T47D (cell line): ENCODE results near the gene ABCB7.
"Not testable (repeated sequence)": the region's sequence is repeated elsewhere in the genome, so short reads cannot be mapped to it uniquely, and the experiment has no call there.

ENCODE experiments used
- DNase-seq, 2 experiments: peaks; one replicate each; pipeline versions ENCODE4 v3.0.0 to v3.0.0-alpha.2; 2011 to 2012; ENCODE audit warnings: low read depth in 1 of 2, low spot score in 1 of 2
- JUND ChIP-seq: IDR thresholded peaks from 2 replicates; pipeline ENCODE4 v1.6.1; 2012; ENCODE audit warnings: low read depth
- in situ Hi-C: cut with HindIII; loops from 2 replicates; pipeline ENCODE4 v1.10.0; 2016; ENCODE audit warnings: low sequenced_read_pairs, low pct_unique_long_range_greater_than_20kb

Gene ABCB7

DNA sequence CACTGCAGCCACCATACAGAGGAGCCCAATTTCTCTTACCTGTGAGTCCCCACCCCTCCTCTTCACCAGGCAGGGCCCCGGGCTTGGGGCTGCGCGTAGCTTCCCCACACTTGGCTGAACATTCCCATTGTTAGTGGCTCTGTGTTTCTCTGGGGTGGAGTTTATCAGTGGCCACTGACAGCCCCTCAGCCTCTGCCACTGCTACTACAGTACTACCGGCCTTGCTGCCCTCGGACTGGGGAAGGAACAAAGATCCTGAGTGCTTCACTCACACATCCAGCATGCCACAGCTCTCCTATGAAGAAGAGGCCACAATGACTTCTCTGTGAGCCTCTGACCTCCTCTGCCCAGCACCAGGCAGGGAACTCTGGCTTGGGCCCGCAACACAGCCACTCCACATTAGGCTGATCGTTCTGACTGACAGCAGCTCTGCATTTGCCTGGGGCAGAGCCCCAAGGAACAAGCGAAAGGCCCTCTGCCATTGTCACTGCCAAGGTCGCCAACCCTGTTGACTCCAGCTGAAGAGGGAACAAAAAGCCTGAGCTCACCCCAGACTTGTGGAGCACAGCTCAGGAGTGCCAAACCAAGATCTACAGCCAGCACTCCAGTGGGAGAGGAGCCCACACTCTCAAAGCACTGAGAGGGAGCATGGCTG lies 24.0 kb downstream of the ABCB7 start:
- in situ Hi-C loops: no loop called here
- DNase-seq: no peak
- TF ChIP-seq JUND: no peak

- DNase-seq, in situ Hi-C loops: not testable (repeated sequence)
Measured at GRCh38 chrX:75129069-75129468, 27.0 kb downstream of the ABCB7 start.

GRCh38 chrX:75118296-75118695 lies 37.8 kb downstream of the ABCB7 start:
- in situ Hi-C loops: no loop called here
- DNase-seq: no peak

DNA sequence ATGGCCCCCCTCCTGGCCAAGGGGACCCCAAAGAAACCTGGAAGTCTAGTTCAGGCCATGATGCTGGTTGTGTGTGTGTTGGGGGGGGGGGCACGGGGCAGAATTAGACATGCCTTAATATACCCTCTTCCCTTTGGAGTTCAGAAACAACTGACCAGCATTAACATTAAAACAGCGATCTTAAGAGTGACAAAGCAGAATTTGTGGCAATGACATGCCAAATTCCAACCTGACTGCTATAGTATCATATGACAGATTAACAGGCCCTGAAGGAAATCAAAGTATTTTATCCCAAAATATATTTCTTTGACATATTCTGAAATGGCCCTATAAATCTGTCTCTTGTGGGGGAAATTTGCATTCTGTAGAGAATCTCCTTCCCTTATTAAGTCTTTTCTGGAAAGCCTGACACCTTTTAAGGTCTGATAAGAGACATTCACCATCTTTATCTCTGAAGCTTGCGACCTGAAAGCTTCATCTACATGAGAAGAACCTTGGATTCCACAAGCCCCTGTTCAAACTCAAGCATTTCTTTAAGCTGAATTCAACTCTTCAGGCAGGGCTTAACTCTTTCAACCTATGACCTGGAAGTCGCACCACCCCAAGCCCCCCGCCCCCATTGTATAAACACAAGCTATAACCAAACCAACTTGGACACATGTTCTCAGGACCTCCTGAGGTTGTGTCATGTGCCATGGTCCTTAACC lies 40.2 kb downstream of the ABCB7 start:
- in situ Hi-C loops: no loop called here
- no peak for DNase-seq
- TF ChIP-seq JUND: no peak

More at GRCh38 chrX:75118296-75118695, 37.8 kb downstream of the ABCB7 start:
- TF ChIP-seq JUND: no peak

DNA sequence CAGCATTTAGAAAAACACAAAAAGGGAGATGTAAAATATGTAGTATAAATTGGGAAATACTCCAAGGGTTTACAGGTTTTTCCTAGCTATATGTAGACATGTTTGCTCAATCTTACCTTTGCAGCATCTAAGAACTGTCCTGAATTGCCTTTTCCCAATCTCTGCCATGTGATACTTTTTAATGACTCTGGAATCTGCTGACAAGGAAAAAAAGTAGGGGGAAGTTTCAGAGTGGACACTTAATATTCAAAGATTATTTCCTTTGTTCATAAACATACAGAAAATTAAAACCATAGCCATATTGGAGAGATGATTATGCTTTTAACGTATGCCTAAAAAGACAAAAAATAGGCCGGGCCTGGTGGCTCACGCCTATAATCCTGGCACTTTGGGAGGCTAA lies 41.4 kb downstream of the ABCB7 start:
- no peak for DNase-seq
- no peak for TF ChIP-seq JUND
- in situ Hi-C loops: no loop called here

GRCh38 chrX:75113664-75114063 lies 42.4 kb downstream of the ABCB7 start:
- no peak for TF ChIP-seq JUND
- in situ Hi-C loops: no loop called here

DNA sequence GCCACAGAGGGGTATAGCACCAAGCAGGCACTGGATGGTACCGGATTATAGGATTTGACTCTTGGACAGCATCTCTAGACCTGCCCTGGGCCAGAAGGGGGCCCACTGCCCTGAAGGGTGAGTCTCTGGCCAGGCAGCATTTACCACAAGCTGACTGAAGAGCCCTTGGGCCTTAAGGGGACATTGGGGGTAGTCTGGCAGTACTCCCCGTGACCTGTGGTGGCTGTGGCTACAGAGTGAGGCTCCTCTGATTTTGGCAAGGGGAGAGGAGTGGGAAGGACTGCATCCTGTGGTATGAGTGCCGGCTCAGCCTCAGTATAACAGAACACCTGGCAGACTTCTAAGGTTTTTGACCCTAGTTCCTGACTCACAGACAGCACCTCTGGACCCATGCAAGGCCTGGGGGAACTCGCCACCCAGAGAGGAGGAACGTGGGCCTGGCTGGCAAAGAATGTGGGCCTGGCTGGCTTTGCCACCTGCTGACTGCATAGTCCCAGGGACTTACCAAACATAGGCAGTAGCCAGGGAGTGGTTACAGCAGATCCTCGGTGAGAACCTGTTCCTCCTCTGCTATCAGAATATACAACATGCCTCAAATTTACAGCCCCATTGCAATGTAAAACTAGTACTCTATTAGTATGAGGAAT lies 48.1 kb downstream of the ABCB7 start:
- in situ Hi-C loops: no loop called here
- TF ChIP-seq JUND: no peak
- no peak for DNase-seq

More at GRCh38 chrX:75113664-75114063, 42.4 kb downstream of the ABCB7 start:
- no peak for DNase-seq

DNA sequence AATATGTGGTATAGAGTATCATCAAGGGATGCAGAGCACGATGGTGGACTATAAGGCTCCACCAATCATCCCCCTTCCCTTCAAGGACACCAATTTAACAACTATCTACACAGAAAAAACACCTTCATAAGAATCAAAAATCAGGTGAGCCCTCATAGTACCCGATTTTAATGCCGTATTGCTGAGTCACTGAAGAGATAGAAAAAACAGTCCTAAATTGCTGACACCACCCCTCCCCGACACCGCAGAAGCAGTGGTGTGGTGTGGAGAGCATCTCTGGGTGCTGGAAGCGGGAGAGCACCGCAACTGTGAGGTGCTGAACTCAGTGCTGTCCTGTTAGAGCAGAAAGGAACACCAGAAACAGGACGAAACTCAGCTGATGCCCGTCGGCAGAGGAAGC lies 49.3 kb downstream of the ABCB7 start:
- in situ Hi-C loops: no loop called here
- DNase-seq: no peak
- TF ChIP-seq JUND: no peak

DNA sequence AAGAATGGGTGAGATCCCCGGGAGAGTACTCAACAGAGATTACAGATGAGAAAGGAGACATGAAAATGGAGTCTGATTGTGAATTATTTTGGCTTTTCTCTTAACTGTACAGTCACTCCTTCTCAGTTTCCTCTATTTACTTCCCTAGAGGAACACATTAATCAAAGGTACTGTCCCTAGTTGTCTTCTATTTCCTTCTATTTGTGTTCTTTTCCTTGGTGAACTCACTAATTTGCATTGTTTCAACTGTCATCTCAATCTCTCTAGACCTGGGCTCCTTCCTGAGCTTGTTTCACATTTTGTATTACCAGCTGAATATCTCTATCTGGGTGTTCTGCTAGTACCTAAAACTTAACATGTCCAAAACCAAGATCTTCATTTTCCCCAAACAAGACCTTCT lies 59.8 kb downstream of the ABCB7 start:
- DNase-seq: no peak
- no peak for TF ChIP-seq JUND
- in situ Hi-C loops: no loop called here

DNA sequence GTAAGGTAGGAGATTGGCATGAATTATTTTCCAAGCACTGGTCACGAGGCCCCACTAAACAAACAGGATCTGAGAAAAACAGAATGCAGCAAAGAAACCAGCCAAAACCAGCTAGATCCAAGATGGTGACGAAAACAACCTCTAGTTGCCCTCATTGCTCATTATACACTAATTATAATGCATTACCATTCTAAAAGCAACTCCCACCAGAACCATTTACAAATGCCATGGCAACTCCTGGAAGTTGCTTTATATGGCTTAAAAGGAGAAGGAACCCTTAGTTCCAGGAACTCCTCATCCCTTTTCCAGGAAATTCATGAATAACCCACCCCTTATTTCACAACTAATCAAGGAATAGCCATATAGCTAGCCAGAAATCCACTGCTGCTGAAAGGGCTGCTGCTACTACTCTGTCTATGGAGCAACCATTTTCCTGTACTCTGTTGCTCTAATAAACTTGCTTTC lies 69.3 kb downstream of the ABCB7 start:
- TF ChIP-seq JUND: no peak
- in situ Hi-C loops: no loop called here
- no peak for DNase-seq

GRCh38 chrX:75084757-75085156 lies 71.3 kb downstream of the ABCB7 start:
- in situ Hi-C loops: no loop called here
- no peak for TF ChIP-seq JUND
- no peak for DNase-seq

- TF ChIP-seq JUND: no peak
- DNase-seq: no peak
- in situ Hi-C loops: no loop called here
Measured at GRCh38 chrX:75076429-75076828, 79.7 kb downstream of the ABCB7 start.

- TF ChIP-seq JUND: no peak
- in situ Hi-C loops: no loop called here
- no peak for DNase-seq
Measured at GRCh38 chrX:75074475-75074874, 81.6 kb downstream of the ABCB7 start.
